NCI-H1417 (cell line): Measurements from ENCODE around the gene CDNF.
A peak's percentile ranks its signal among the peaks of the same experiment; 100 is the strongest.
"Not testable (repeated sequence)": the region's sequence is repeated elsewhere in the genome, so short reads cannot be mapped to it uniquely, and the experiment has no call there.

ENCODE experiments used
- DNase-seq, 3 experiments: peaks; one replicate each; lab custom pipeline; 2025; lab: John Stamatoyannopoulos, UW

The CDNF gene

GRCh38 chr10:14837757-14838581 is at the start of gene CDNF, which contains the start of the genes HSPA14 and MSANTD7:
CDNF (minus strand) TSS chr10:14838037; CDS start chr10:14837946, 91 bp downstream.
HSPA14 (plus strand) TSS chr10:14838306; CDS start chr10:14838403, 97 bp downstream.
MSANTD7 (plus strand) TSS chr10:14838306; CDS start chr10:14842285, 3,979 bp downstream.
- DNase-seq: peak; percentile 95 to 98 (median 96)

- DNase-seq: no peak
These were observed 46.2 kb upstream of the CDNF start for GRCh38 chr10:14884082-14884481.

- DNase-seq: no peak
These were observed 42.4 kb upstream of the CDNF start for GRCh38 chr10:14880229-14880628.

GRCh38 chr10:14879928-14880193 is 42.0 kb upstream of the CDNF start:
- DNase-seq: no peak

GRCh38 chr10:14879124-14879927 is 41.5 kb upstream of the CDNF start:
- peak in 2 of 3 experiments; percentile 45 to 56 for DNase-seq

GRCh38 chr10:14878266-14879123 is 40.7 kb upstream of the CDNF start, which contains the start of gene SUV39H2:
SUV39H2 (plus strand) TSS chr10:14878866; CDS start chr10:14878889, 23 bp downstream.
- peak; percentile 90 to 93 (median 92) for DNase-seq

GRCh38 chr10:14876764-14877163 is 38.9 kb upstream of the CDNF start:
- no peak for DNase-seq

GRCh38 chr10:14875941-14876340 is 38.1 kb upstream of the CDNF start:
- DNase-seq: no peak

- DNase-seq: no peak
These were observed 35.4 kb upstream of the CDNF start for GRCh38 chr10:14873090-14873760.

GRCh38 chr10:14864871-14865270 is 27.0 kb upstream of the CDNF start:
- DNase-seq: not testable (repeated sequence)

- not testable (repeated sequence) for DNase-seq
These were observed 26.6 kb upstream of the CDNF start for GRCh38 chr10:14864466-14864865.

- DNase-seq: no peak
These were observed 23.0 kb upstream of the CDNF start for GRCh38 chr10:14860791-14861190.

- no peak for DNase-seq
These were observed 21.9 kb upstream of the CDNF start for GRCh38 chr10:14859775-14860174.

- no peak for DNase-seq
These were observed 21.2 kb upstream of the CDNF start for GRCh38 chr10:14859043-14859442.

GRCh38 chr10:14858338-14858960 is 20.6 kb upstream of the CDNF start:
- DNase-seq: no peak

GRCh38 chr10:14855453-14855852 is 17.6 kb upstream of the CDNF start:
- no peak for DNase-seq

- DNase-seq: no peak
These were observed 14.4 kb upstream of the CDNF start for GRCh38 chr10:14852236-14852635.

- no peak for DNase-seq
These were observed 7.1 kb upstream of the CDNF start for GRCh38 chr10:14844948-14845347.

GRCh38 chr10:14843327-14843988 is 5.6 kb upstream of the CDNF start:
- no peak for DNase-seq

- DNase-seq: no peak
These were observed 2.3 kb upstream of the CDNF start for GRCh38 chr10:14840178-14840577.
